ENCODE measurements around the gene GSDME. TPM values are rescaled to one million over a fixed set of nuclear protein-coding genes. Genes with fewer than 3 reads are reported as not detected.

Gene GSDME
- total RNA-seq, 1 donor = 43.3 TPM

- H3K4me3 ChIP-seq (ENCODE audit: low read depth, low read length) = no peak overlapping the region
- no peak for DNase-seq (ENCODE audit: low read depth)
- no peak for TF ChIP-seq CTCF (IDR thresholded peaks at IDR 0.05; ENCODE audit: insufficient read depth, low read length)
Measured at GRCh38 chr7:24729365-24730017, 27.8 kb downstream of the GSDME start.

- no peak overlapping the region for H3K4me3 ChIP-seq (ENCODE audit: low read depth, low read length)
- peak; percentile 68 for DNase-seq (ENCODE audit: low read depth)
- TF ChIP-seq CTCF (IDR thresholded peaks at IDR 0.05; ENCODE audit: insufficient read depth, low read length) = no peak
Measured at GRCh38 chr7:24728503-24729364, 28.5 kb downstream of the GSDME start.

- H3K4me3 ChIP-seq (ENCODE audit: low read depth, low read length) = no peak overlapping the region
- no peak for TF ChIP-seq CTCF (IDR thresholded peaks at IDR 0.05; ENCODE audit: insufficient read depth, low read length)
- no peak for DNase-seq (ENCODE audit: low read depth)
Measured at GRCh38 chr7:24728121-24728500, 29.2 kb downstream of the GSDME start.

- DNase-seq (ENCODE audit: low read depth) = peak; percentile 76
- TF ChIP-seq CTCF (IDR thresholded peaks at IDR 0.05; ENCODE audit: insufficient read depth, low read length) = no peak
- H3K4me3 ChIP-seq (ENCODE audit: low read depth, low read length) = no peak overlapping the region
Measured at GRCh38 chr7:24727154-24728120, 29.8 kb downstream of the GSDME start.

- no peak overlapping the region for H3K4me3 ChIP-seq (ENCODE audit: low read depth, low read length)
- DNase-seq (ENCODE audit: low read depth) = peak; percentile 30
- TF ChIP-seq CTCF (IDR thresholded peaks at IDR 0.05; ENCODE audit: insufficient read depth, low read length) = no peak
Measured at GRCh38 chr7:24725554-24726241, 31.6 kb downstream of the GSDME start.
